Keratinocyte (primary cell): ENCODE results near the gene FGF12. TPM values are rescaled to one million over a fixed set of nuclear protein-coding genes. Genes with fewer than 3 reads are reported as not detected.

Source experiments
- DNase-seq: peaks from one replicate; pipeline ENCODE4 v3.0.0-alpha.2; 2011; ENCODE audit warnings: low read depth, missing footprints, low spot score
- FAIRE-seq: peaks from 2 replicates; lab custom pipeline; 2011; peaks lifted over from hg19 to GRCh38; lab: Jason Lieb, UNC
- H2AFZ ChIP-seq: 2 replicates; pipeline ENCODE4 v1.6.0; 2012; ENCODE audit warnings: low read length, control low read depth, inconsistent platforms; ENCODE audit not compliant: control insufficient read depth
- H3K27ac ChIP-seq: 2 replicates; pipeline ENCODE4 v1.5.1; 2011; ENCODE audit warnings: low read length; ENCODE audit not compliant: control insufficient read depth, insufficient read depth
- H3K27me3 ChIP-seq: 3 replicates; pipeline ENCODE4 v1.6.0; 2011; ENCODE audit warnings: low read length; ENCODE audit not compliant: control insufficient read depth, insufficient read depth; ENCODE audit errors: extremely low read depth
- H3K36me3 ChIP-seq, 2 experiments: 2 replicates in 1 of 2; 3 replicates in 1 of 2; pipeline ENCODE4 v1.5.1; 2011; ENCODE audit warnings: low read length in 2 of 2, mild to moderate bottlenecking in 1 of 2; ENCODE audit not compliant: control insufficient read depth in 2 of 2, insufficient read depth in 2 of 2; ENCODE audit errors: extremely low read depth in 1 of 2
- H3K4me1 ChIP-seq: 3 replicates; pipeline ENCODE4 v1.5.1; 2011; ENCODE audit warnings: low read length; ENCODE audit not compliant: control insufficient read depth, insufficient read depth; ENCODE audit errors: extremely low read depth
- H3K4me2 ChIP-seq: 3 replicates; pipeline ENCODE4 v1.6.0; 2011; ENCODE audit warnings: low read depth, low read length; ENCODE audit not compliant: control insufficient read depth, insufficient read depth; ENCODE audit errors: extremely low read depth
- H3K4me3 ChIP-seq, 3 experiments: fragments of 200-600 bp in 1 of 3; sonication (generic) in 1 of 3; 2 replicates in 2 of 3; 3 replicates in 1 of 3; pipeline ENCODE4 v1.5.1; 2011 to 2016; ENCODE audit warnings: low read length in 3 of 3, mild to moderate bottlenecking in 3 of 3, control low read depth in 2 of 3, inconsistent platforms in 1 of 3, low read depth in 1 of 3, mixed read lengths in 1 of 3, mixed run types in 1 of 3, moderate library complexity in 1 of 3; ENCODE audit not compliant: control insufficient read depth in 2 of 3, insufficient read depth in 2 of 3; ENCODE audit errors: extremely low read depth in 1 of 3
- H3K79me2 ChIP-seq: 2 replicates; pipeline ENCODE4 v1.6.0; 2012; ENCODE audit warnings: low read length; ENCODE audit not compliant: control insufficient read depth, insufficient read depth
- H3K9ac ChIP-seq: 3 replicates; pipeline ENCODE4 v1.6.0; 2011; ENCODE audit warnings: low read length; ENCODE audit not compliant: control insufficient read depth, insufficient read depth; ENCODE audit errors: extremely low read depth
- H3K9me1 ChIP-seq: 3 replicates; pipeline ENCODE4 v1.6.0; 2011; ENCODE audit warnings: low read length; ENCODE audit not compliant: control insufficient read depth, insufficient read depth; ENCODE audit errors: extremely low read depth
- H3K9me3 ChIP-seq: 2 replicates; pipeline ENCODE4 v1.5.1; 2012; ENCODE audit warnings: low read depth, low read length; ENCODE audit not compliant: control insufficient read depth
- H4K20me1 ChIP-seq: 3 replicates; pipeline ENCODE4 v1.6.0; 2011; ENCODE audit warnings: low read length; ENCODE audit not compliant: control insufficient read depth, insufficient read depth; ENCODE audit errors: extremely low read depth
- CTCF ChIP-seq, 3 experiments: IDR thresholded peaks in 1 of 3; conservative IDR thresholded peaks in 1 of 3; optimal IDR thresholded peaks in 1 of 3; 2 replicates in 2 of 3; 3 replicates in 1 of 3; pipeline versions ENCODE3 to v1.5.1; 2011; ENCODE audit warnings: low read length in 3 of 3, mild to moderate bottlenecking in 3 of 3, moderate library complexity in 2 of 3, control low read depth in 1 of 3, inconsistent platforms in 1 of 3; ENCODE audit not compliant: insufficient read depth in 2 of 3; ENCODE audit errors: extremely low read depth in 1 of 3
- EZH2 ChIP-seq: IDR thresholded peaks from one replicate; pipeline ENCODE4 v1.6.1; 2012; ENCODE audit warnings: inconsistent platforms, mild to moderate bottlenecking, low read length, moderate library complexity
- dilution Hi-C: fragments of 300-500 bp; cut with MboI; formaldehyde crosslinking; loops from one replicate; pipeline ENCODE4 v1.7.0; 2020; ENCODE audit warnings: low sequenced_read_pairs; ENCODE audit not compliant: extremely low pct_ligation_motif_present
- polyA plus RNA-seq, 5 experiments: library from polyadenylated mRNA; depleted of rRNA in 3 of 5; stranded (reverse) in 3 of 5; stranded (forward) in 1 of 5; unstranded in 1 of 5; fragments of >200 nt; gene quantifications; 1 replicate in 1 of 5; 2 replicates in 3 of 5; 3 replicates in 1 of 5; pipeline versions ENCODE4 v1.2.1 to v1.2.3, GENCODE V29; 2011 to 2012; ENCODE audit warnings: missing spikeins in 2 of 5, low read depth in 1 of 5, low replicate concordance in 1 of 5

The FGF12 gene
- polyA plus RNA-seq, 1 donor (not counting 4 experiments of a cell fraction or from before 2014, with no cell fraction given), result 4.1 TPM

- H3K79me2 ChIP-seq, result no peaks in the 10 kb centered on the region
- H3K9me3 ChIP-seq, result no peaks in the 10 kb centered on the region
- H3K9me1 ChIP-seq, result no peaks in the 10 kb centered on the region
- dilution Hi-C loops, result no loop called here
- H3K27ac ChIP-seq, result no peak overlapping the region
- no peak overlapping the region for H2AFZ ChIP-seq
- DNase-seq (no peak), FAIRE-seq (no peak)
- no peaks in the 10 kb centered on the region for H3K4me1 ChIP-seq
- no peak overlapping the region for H3K9ac ChIP-seq
- H3K36me3 ChIP-seq, result no peaks in the 10 kb centered on the region
- H3K4me2 ChIP-seq, result no peak overlapping the region
- TF ChIP-seq EZH2 (no peak), CTCF (optimal IDR thresholded peaks at IDR 0.05 in 1 of 3, IDR thresholded peaks at IDR 0.05 in 1 of 3, conservative IDR thresholded peaks at IDR 0.05 in 1 of 3; ENCODE audit: extremely low read depth in 1 of 3, insufficient read depth in 2 of 3, low read length in 3 of 3) (no peak)
- H4K20me1 ChIP-seq, result no peaks in the 10 kb centered on the region
- H3K4me3 ChIP-seq, result no peak overlapping the region
- H3K27me3 ChIP-seq, result no peaks in the 10 kb centered on the region
These were observed 7.4 kb downstream of the FGF12 start for GRCh38 chr3:192719964-192720363.

- Histone ChIP-seq H3K27ac (no peak overlapping the region), H3K4me3 (no peak overlapping the region), H4K20me1 (no peaks in the 10 kb centered on the region), H2AFZ (no peak overlapping the region), H3K9me1 (no peaks in the 10 kb centered on the region), H3K79me2 (no peaks in the 10 kb centered on the region), H3K4me2 (no peak overlapping the region), H3K9ac (no peak overlapping the region), H3K27me3 (no peaks in the 10 kb centered on the region), H3K9me3 (no peaks in the 10 kb centered on the region), H3K36me3 (no peaks in the 10 kb centered on the region), H3K4me1 (no peaks in the 10 kb centered on the region)
- no peak for TF ChIP-seq EZH2
- no peak for TF ChIP-seq CTCF (optimal IDR thresholded peaks at IDR 0.05 in 1 of 3, IDR thresholded peaks at IDR 0.05 in 1 of 3, conservative IDR thresholded peaks at IDR 0.05 in 1 of 3; ENCODE audit: extremely low read depth in 1 of 3, insufficient read depth in 2 of 3, low read length in 3 of 3)
- FAIRE-seq (no peak), DNase-seq (no peak)
- dilution Hi-C loops, result no loop called here
These were observed 9.2 kb downstream of the FGF12 start for GRCh38 chr3:192718156-192718555.
